Measurements from ENCODE around the gene KLC1.
"Not testable (repeated sequence)": the region's sequence is repeated elsewhere in the genome, so short reads cannot be mapped to it uniquely, and the experiment has no call there.

KLC1 gene

DNA sequence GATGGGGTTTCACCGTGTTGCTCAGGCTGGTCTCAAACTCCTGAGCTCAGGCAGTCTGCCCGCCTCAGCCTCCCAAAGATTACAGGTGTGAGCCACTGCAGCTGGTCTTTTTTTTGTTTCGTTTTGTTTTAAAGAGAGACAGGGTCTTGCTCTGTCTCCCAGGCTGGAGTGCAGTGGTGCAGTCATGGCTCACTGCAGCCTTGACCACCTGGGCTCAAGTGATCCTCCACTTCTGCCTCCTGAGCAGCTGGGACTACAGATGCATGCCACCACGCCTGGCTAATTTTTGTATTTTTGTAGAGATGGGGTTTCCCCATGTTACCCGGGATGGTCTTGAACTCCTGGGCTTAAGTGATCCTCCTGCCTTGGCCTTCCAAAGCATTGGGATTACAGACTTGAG lies 62.6 kb downstream of the KLC1 start:
- not testable (repeated sequence) for DNase-seq

DNA sequence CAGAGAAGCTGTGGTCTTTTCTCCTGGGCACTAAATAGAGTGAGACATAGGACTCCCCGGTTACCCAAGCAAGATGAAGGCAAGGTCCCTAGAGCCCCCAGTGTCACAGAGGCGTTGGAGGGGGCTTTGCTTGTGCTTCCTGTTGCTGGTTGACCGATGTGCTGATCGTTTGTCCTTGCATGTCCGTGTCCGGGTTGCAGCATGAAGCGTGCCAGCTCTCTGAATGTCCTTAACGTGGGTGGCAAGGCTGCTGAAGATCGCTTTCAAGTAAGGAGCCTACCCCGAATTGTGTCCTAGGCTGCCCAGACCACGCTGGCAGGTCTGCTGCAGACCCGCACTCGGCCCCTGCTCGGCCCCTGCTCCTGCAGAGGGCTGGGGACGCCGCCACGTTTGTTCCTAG lies 63.1 kb downstream of the KLC1 start:
- DNase-seq, result no peak

DNA sequence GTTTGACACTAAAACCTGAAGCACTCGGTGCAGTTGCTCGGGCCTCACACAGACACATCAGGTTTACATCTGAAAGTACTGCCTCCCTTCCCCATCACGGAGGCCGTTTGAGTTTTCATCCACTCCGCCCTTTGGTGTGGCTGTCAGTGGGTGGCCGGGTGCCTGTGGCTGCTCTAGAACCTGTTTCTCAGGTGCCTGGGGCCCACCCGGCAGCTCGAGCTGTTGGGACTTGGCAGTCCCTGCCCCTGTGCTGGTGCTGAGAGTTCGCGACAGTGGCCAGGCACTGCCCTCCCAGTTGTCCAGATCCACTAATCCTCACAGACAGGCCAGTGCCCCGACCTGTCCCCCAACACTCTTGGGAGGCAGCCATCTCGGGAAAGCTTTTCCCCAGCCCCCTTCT lies 63.9 kb downstream of the KLC1 start:
- DNase-seq, result no peak

DNA sequence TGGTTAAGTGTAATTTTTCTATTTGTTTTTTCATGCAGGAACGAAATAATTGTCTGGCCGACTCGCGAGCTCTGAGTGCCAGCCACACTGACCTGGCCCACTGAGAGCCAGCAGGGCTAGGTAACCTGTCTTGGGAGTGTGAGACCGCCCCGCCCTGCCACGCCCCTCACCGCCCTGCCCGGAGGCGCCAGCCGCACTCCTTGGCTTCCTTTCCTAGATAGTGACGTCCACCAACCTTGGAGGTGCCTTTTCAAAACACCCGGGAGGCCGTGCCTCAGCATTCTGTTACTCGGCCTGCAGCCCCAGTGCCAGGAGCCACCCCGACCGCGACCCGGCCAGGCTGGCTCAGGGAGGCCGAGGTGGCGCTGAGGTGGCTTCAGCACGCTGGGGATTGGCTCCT lies 64.5 kb downstream of the KLC1 start:
- no peak for DNase-seq

DNA sequence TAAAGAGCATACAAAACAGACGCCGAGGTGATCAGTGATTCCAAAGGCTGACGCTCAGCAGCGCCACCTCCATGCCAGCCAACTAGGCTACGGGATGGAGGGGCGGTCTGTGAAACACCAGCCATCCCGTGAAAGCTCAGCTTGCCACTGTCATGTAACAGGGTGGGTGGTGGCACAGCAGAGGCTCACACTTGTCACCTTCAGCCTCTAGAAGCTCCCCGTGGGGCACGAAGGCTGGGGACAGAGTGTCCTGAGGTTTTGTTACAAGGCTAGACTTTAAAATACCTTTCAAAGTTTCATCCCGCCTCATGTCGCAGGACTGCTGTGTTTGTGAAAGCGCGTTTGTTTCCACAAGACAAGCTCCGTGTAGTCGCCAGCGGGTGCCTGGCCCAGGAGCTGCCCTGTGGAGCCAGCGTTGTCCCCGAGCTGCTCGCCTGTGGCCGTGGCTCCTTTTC lies 65.6 kb downstream of the KLC1 start:
- no peak for DNase-seq

DNA sequence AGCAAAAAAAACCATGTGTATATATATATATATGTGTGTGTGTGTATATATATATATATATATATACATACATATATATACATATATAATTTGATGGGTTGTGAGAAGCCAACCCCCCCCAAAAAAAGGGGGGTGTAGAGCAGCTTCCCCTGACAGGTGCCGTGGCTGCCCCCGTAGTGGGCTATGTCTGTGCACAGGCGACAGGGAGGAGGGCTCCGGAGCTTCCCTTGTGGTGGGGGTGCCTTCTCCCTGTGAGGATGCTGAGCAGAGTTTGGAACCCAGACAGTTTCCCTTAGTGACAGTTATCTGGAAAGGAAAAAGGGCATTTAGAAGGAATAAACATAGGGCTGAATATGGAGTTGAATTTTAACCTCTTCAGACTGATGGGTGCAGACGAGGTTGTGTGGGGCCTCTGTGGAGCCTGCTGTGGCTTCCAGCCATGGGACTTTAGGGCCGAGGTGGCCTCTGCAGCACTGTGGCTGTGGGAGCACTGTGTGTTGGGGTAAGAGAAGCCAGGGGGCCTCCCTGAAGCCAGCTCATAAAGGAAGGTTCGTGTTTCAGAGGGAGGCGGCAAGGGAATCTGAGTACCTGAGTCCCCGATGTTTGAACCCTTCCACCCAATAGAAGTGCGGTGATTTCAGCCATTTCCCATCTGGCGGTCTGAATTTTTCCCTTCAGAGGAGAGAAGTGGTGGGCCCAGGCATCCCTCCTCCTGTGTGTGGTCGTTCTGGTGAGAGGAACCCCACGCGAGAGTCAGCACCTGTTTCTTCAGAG lies 66.5 kb downstream of the KLC1 start:
- no peak for DNase-seq

DNA sequence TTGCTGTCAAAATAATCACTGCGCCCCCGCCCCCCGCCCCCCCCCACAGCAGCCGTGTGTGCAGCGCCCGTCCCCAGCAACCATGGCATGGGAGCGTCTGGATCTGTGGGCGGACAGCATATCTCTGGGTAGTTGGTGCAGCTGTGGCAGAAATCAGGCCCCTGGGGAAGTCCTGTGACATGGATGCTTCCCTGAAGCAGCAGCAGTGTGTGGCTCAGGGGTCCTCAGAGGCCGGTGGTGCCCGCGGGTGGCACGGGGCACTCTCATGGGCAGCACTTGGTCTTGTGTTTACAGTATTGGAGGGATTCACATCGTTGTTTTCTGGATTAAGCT lies 67.0 kb downstream of the KLC1 start:
- DNase-seq, result no peak

DNA sequence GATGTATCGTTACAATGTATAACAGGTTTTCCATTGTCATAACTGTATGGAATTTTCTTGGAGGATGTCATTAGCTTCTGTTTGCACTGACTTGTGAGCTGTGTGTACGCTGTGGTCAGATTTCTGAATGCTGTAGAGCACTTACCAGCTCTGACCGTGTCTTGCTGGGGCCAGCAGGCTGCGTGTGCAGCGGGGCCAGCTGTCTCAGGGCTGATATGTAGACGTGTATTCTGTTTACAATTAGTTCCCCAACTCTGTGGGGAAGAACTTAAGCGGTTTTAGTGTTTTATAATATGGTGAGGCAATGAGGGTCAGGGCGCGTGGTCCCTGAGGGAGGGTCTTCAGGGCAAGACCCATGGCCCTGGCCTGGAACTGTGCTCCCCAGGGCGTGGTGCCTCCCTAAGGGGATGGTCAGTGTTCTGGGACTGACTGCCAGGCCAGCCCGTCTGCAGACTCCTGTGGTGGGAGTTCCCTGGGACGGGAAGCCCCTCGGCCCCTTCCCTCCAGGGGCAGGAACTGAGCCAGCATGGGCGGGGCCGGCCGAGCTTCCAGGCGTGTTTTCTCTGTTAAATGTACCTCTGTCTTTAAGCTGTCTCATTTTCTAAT lies 67.6 kb downstream of the KLC1 start:
- DNase-seq, result no peak

DNA sequence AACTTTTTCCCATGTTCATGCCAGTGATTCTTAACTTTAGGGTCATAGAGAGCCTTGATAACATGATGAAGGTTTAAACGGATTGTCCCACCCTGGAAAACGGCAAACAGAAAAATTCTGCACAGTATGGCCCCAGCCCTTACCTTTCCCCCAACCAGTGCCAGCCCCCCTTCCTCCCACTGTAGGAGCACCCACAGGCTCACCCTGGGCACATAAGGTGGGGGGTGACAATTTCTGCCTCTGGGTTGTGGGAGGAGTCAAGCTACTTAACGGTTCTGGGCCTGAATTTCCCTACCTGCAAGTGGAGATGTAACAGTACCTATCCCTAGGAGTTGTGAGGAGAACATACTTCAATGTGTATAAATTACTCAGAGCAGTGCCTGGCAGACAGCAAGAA lies 68.2 kb downstream of the KLC1 start:
- DNase-seq, result no peak

DNA sequence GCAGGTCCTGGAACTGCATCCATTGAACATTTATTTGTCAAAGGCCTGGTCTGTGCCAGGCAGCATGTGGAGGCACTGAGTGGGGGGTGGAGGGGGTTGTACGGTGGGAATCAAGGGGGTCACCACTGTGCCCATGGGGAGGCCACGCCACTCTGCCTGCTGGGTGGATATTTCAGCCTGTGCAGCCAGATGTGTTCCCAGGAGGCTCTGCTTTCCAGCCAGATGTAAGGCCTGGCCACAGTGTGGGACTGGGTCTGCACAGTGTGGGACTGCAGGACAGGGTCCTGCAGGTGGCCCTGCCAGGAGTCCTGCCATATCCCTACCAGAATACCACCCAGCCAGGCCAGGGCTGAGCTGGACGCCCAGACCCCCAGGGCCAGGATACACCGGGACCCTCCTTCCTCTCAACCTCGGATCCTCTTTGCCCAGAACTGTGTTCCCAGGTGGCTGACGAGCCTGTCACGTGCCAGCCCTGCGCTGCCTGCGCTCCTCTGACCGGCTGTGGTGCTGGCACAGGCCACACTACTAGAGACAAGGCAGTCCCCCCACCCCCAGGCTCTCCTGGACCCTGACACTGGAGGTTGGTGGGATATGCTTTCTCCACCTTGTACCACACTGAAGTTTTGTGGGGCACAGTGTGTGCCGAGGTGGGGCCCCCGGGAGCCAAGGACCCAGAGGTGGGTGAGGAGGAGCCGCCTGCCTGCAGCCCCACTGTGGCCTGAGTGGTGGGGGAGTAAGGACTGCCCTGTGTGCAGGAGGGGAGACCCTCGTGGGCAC lies 68.8 kb downstream of the KLC1 start:
- DNase-seq, result no peak

DNA sequence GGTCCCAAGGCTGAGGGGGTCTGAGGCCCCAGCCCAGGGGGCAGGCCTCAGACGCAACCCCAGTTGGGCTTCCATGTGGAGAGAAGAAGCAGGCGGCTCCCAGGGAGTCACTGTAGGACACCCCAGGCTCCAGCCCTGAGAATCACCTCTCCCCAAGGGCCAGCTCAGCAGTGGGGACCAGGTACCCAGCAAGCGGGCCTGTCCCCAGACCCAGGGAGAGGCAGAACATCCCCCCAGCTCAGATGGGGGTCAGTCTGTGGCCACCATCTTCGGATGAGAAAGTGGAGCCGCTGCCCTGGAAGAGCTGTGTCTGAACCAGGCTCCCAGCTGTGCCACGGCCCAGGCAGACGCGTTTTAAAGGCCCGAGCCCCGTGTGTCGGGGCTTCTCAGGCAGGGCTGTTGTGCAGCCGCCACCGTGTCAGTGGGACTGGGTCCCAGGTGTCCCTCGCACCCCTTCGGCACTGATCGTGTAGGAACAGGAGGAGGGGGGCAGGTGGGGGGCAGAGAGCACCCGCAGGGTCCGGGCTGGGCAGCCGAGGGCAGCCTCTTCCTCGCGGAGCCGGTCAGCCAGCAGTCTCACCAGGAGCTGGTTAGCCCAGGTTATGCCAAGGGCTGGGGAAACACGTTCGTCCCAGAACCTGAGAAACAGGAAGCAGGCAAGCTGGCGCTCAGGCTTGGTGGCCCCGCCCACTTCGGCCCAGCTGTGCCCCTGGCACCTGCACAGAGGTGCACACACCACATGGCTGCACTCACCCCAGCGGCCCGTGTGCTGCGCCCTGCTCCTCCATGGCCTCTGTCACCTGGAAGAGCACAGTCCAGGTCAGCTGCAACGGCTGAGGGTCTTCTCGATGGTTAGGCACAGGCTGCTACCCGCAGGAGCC lies 69.6 kb downstream of the KLC1 start:
- DNase-seq, result no peak

DNA sequence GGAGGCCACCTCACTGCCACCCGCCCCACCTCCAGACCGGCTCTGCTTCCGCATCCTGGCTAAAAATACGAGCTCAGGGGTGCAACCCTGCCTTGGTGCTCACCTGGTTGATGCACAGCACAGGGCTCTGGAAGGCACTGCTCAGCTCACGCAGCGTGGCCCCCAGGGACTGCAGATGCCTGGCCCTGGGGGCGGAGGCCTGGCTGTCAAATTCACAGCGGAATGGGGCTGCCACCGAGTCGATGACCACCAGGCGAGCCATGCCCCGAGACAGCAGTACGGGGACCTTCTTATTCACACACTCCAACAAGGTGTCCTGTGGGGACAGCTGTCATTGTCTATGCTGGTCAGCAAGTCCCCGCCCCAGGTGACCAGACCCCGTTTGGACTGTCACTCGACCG lies 70.2 kb downstream of the KLC1 start:
- no peak for DNase-seq

DNA sequence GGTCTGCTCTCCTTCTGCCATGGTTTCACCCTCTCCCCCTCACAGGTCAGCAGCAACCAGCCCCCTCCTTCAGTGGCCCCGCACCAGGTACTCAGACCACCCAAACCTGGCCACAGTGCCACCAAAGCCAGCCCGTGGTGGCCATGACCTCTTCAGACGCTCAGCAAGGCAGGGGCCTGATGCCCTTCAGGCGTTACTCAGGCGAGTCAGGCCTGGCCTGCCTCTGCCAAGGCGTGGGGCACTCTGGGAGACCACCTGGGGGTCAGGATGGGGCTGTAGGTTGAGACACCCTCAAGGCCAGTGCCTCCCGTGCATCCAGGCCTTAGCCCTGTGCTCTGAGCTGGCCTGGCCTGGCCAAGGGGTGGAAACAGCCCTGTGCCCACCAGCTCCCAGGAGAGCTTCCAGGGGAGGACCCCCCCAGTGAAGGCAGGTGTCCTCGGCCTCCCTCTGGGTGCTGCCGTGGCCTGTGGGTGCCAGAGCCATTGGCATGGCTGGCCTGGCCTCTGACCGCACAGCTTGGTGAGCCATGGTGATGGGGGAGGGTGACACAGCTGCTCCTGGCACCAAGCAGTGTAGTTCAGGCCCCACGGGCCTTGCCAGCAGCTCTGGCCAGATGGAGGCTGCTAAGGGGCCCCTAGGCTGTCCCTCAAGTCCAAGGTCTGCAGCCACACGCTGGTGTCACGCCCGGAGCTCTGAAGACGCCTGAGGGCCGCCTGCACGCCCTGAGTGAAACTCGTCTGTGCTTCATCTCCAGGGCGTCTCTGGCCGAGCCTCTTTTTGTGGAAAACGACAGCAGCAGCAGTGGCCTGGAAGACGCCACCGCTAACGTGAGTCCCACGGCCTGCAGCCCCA lies 71.1 kb downstream of the KLC1 start:
- DNase-seq, result no peak

DNA sequence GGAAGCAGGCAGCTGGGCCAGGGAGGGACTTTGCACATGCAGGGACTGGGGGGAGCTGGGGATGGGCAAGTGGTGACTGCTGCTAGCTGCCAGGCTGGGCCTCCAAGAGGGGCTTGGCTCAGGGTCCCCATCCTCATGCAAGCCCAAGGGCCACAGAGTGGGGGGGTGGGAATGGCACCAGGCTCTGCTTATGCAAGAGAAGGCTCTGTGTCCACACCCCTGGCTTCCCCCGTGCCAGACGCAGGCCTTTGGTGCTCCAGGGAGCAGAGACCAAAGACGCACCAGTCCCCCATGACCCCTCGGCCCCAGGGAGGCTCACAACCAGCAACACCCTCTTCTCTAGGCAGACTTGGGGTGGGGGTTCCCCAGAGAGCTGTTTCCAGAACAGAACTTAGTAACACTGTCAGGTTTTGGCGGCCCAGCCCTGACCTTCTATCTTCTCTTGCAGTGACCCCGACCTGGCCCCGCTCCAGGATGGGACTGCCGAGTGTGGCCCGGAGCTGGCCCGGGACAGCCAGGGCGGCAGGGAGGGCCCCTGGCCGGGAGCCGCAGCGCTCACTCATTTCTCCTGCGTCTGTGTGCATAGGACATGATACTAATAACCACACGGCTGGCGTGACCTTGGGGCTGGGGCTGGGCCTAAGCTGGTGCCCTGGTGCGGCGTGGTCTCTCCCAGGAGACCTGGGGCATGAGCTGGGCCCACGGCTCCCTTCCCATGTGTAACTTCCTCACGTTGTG lies 71.9 kb downstream of the KLC1 start:
- no peak for DNase-seq

DNA sequence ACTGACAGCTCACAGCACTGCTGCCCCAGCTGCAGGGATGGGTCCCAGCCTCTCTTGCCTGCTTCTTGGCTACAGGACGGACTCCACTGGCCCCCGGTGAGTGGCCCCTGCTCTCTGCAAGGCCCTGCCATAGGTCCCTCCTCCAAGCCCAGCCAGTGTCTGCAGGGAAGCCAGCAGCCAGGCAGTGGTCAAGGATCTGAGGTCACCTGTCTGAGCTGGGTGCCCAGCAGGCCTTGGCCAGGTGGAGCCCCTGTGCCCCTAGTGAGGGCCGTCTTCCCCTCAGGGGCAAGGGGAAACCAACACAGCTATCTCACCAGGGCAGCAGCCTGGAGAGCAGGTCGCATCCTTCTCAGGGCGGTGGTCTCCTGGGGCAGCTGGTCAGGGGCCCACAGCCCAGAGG lies 73.1 kb downstream of the KLC1 start:
- no peak for DNase-seq

DNA sequence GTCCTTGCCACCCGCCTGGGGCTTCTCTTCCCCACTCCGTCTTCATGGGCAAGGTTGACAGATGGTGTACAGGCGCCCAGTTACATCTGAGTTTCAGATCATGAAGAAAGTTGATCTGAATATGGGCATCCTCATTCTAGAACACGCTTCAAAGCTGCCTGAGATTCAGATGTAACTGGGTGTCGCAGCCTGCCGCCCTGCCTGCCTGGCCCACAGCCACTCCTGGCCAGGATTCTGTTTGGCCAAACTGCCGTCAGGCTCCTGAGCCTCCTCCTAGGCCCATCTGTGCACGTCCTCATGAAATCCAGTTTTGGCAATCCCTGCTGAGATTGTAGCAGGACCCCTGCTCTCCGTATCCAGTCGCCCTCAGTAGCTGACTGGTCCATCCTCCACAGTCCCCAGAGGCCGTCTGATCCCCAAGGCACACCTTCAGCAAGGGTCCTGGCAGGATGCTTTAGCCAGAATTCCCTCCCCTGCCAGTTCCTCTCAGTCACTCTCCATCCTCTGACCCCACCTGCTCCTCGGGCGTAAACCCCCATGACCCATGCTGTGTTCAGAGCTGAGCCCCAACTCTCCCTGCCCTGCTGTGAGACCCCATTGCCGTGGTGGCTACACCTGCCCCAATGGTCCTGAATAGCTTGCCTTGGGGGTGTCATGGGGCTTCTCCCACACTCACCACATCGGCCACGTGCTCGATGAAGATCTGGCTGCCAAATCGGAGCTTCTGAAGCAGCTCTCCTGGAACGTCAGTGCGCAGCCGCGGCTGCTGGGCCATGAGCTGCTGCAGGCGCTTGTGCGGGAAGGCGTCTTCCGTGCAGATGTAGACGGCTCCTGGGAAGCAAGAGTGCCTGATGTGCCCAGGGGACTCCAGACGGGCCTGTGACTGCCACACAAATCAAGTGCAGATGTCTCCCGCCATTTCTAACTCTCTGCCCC lies 73.8 kb downstream of the KLC1 start:
- DNase-seq, result no peak

DNA sequence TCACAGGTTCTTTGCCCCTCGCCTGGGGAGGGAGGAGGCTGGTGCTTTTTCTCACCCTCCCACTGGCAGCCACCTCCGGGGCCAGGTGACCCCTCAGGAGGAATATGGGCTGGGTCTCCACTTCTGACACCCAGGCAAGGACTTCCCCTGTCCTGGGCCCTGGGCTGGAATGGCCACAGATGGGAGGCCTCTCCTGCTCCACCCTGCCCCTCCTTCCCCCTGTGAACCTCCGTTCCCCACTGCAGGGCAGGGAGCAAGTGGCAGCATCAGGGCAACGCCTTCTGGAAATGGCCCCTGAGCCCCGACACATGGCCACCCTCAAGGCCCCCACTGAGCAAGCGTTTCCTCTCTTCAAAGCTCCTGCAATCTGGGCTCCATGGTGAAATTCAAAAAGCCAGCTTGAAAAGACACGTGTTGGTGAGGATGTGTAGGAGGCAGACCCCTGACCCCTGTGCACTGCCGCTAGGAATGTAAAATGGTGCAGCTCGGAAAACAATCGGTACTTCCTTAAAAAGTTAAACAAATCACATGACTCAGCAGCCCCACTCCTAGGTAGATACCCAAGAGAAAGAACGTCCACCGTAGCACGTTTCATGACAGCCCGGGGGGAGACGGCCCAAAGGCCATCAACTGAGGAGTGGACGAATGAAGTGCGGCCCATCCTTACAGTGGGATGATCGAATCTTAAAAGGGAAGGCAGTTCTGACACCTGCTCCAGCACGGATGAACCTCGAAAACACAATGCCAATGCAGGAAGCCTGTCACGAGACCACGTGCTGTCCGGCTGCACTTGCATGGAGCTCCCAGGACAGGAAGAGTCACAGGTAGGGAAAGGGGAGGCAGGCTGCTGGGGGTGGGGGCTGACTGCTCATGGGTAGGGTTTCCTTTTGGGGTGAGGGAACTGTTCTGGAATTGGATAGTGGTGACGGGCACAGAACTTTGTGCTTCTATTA lies 74.7 kb downstream of the KLC1 start:
- no peak for DNase-seq

DNA sequence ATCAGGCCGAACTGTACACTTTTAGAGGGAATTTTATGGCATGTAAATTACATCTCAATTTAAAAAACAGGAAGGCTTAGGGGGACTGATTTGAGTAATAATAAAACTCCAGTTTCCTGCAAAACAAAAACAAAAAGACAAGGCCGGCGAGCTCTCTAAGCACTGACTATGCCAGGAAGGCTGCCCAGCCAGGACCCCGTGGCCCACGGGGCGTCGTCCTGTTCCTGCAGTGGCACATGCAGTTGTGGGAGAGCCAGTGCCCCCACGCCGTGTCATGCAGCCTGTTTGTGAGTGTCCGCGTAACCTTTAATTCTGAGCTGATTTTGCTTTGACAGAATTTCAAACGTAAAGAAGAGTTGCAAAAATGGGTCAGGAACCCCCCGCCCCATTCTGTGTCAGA lies 75.7 kb downstream of the KLC1 start:
- no peak for DNase-seq

DNA sequence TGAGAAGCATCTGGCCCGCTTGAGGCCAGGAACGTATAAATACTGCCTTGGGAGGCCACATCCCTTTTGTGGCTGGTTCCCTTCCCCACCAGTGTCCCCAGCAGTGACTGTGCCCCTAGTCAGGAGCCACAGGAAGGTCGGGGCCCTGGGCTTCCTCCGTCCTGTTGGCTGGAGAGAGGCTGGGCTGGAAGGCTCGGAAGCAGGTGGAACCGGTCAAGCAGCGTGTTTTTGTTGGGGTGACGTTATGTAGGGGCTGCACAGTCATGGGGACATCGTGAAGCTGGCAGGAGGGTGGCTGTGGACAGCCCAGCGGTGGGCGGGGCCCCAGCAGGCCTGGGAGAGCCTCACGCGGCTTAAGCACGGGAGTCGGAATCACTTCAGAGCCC lies 76.1 kb downstream of the KLC1 start:
- DNase-seq, result no peak

All from activated gamma-delta T cell (primary cell).